Left renal pelvis (tissue), 4 donors: Measurements from ENCODE around the gene LRFN4. TPM values are rescaled to one million over a fixed set of nuclear protein-coding genes. Genes with fewer than 3 reads are reported as not detected.

Experiments
- DNase-seq, 4 donors: peaks; one replicate each; pipeline ENCODE4 v3.0.0-alpha.2; 2013; ENCODE audit warnings: low read depth in 4 of 4, low spot score in 3 of 4
- polyA plus RNA-seq, 4 donors: library from polyadenylated mRNA; unstranded; fragments of 120-200 nt; gene quantifications; one replicate each; pipeline ENCODE4 v1.2.1, GENCODE V29; 2013; ENCODE audit not compliant: insufficient read length in 4 of 4

Gene LRFN4
- polyA plus RNA-seq, 4 donors, result 9.1 to 28.0 (median 12.7) TPM

DNA sequence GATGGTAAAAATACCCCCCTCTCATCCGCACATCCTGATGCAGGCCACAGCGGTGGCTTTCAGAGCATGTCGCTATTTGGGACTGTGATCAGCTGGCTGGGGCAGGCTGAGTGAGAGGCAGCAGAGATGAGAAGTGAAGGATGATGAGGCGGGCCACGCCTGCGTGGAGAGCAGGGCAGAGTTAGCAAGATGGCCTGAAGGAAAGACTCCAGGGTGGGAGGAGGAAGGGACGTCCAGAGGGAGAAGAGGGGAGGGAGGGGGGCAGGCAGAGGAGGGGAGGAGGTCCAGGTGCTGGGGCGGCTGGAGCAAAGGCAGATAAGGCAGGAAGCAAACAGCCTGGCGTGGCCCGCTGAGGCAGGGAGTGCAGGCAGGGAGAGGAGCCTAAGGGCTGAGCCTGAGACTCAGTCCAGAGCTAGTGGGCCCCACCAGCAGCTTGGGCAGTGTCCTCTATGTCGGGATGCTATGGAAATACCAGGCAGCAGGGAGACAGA is 29.1 kb downstream of the LRFN4 start:
- no peak for DNase-seq

- no peak for DNase-seq
Observed at GRCh38 chr11:66886671-66887221, 29.9 kb downstream of the LRFN4 start.

GRCh38 chr11:66887526-66887925 is 30.7 kb downstream of the LRFN4 start:
- no peak for DNase-seq

- DNase-seq, result no peak
Observed at GRCh38 chr11:66888282-66888681, 31.4 kb downstream of the LRFN4 start.

GRCh38 chr11:66889960-66890359 is 33.1 kb downstream of the LRFN4 start:
- DNase-seq, result no peak

GRCh38 chr11:66891851-66892660 is 35.2 kb downstream of the LRFN4 start:
- no peak for DNase-seq

- no peak for DNase-seq
Observed at GRCh38 chr11:66892911-66893310, 36.0 kb downstream of the LRFN4 start.

GRCh38 chr11:66894141-66894540 is 37.3 kb downstream of the LRFN4 start:
- DNase-seq, result no peak

- no peak for DNase-seq
Observed at GRCh38 chr11:66901964-66902390, 45.1 kb downstream of the LRFN4 start.

DNA sequence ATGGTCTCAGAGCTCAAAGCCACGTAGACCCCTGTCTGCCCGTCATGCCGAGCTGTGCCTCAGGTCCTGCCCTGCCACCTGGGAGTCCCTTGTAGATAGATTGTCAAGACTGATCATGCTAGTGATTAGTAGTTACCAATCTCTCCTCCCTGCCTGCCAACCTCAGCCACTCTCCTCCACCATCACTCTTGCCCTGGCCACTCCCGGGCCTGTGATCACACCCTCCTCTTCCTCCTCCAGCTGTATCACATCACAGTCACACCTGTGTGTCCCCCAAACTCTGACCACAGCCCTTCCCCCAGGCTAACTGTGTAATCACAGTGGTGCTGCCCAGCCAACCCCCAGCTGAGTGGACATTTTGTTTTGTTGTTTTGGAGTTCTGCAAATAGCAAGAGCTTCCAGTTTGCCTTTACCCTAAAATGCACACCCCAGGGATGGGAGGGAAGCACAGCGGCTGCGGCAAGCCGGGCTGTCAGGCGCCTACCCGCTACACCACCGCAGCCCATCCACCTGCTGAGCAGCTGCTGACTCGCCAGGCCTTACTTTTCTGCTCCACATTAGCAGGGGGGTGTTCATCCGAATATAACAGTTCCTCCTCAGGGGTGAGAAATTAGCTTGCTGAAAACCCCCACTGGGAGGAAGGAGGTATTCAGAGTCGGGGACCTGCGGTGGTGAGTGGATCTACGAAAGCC is 45.8 kb downstream of the LRFN4 start:
- DNase-seq, result no peak

- DNase-seq, result no peak
Observed at GRCh38 chr11:66904055-66904454, 47.2 kb downstream of the LRFN4 start.

GRCh38 chr11:66904561-66904960 is 47.7 kb downstream of the LRFN4 start:
- no peak for DNase-seq

DNA sequence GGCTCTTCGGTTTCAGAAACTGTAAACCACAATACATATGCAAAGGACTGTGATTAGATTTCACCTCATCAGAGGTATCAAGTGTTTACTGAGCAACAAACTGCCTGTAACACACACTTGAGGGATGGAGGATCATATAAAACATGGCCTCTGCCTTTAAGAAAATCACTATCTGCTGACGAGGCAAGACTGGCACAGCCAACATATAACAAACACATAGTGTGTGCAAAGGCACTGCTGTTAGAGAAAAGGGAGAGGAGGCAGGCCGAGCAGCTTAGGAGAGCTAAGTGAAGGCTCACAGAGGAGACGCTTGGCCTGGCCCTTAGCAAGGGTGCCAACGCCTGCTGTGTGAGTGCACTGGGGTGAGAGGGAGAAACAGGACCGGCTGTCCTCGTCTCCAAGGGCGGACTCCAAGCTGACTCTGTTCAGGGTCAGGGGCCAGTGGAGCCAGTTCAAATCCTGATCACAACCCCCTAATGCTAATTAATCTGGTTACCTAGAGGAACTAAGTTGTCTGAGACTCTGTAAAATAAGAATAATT is 48.2 kb downstream of the LRFN4 start:
- no peak for DNase-seq

GRCh38 chr11:66905631-66906030 is 48.8 kb downstream of the LRFN4 start:
- DNase-seq, result no peak

DNA sequence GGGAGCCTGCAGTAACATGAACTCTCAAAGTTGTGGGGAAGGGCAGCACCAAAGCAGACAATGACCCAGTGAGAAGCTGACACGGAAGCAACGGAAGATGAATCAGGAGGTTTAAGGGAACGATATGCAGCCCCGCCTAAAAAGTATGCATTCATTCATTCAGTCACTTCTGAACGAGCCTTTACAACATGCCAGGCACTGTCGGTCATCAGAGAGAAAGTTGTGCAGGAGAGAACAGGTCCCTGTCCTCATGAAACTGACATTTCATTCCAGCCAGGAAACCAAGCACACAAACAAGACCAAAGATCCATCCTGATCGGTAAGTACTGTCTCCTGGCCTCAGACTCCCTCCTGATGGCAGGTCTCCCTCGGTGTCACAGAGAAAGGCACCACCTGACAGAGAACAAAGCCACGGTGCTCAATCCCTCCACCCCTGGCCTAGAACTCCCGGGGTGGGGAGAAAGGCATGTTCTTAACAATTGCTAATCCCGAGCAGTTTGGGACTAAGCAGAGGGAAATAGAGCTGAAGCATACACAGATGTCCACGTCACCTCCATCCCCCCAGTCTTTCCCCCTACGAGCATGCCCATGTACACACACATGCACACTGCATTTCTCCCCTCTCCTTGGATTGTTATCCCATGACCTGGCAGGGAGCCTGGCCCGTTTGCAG is 49.3 kb downstream of the LRFN4 start:
- DNase-seq, result no peak

DNA sequence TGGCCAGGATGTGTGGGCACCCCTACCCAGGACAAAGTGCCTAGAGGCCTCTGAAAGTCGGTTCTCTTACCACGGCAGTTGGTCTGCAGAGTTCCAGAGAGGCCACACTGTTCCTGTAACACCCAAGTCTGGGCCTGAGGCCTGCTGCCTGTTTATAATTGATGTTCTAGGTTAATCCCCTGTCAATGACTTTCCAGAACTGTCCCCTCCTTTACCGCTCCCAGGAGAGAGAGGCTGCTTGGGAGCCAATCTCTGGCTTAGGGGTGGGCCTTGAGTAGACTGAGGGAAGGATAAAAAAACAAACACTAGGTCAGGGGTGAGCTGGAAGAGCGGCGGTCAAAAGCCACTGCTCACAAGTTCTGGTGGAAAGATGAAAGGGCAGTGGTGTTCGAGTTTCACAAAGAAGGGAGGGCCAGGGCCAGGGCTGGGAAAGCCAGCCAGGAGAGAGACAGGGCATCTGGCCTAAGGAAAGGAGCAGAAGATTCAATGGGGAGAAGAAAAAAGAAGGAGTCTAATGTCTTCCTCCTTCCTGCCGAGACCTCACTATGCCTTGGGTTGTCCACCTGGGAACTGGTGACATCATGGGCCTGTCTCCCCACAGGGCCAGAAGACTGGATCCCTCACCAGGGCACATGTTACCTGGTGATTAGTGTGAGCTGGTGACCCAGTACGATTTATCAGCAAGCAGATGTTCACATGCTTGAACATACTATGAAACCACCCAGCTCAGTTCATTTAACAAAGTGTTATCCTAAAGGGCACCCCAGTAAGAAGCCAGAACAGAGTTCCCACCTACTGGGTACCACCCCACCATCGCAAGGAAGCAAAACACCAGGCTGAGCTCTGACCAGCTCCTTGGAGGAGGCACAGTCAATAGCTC is 51.1 kb downstream of the LRFN4 start:
- peak in 2 of 4 donors; percentile 20 to 36 for DNase-seq

GRCh38 chr11:66909181-66909580 is 52.3 kb downstream of the LRFN4 start:
- no peak for DNase-seq

DNA sequence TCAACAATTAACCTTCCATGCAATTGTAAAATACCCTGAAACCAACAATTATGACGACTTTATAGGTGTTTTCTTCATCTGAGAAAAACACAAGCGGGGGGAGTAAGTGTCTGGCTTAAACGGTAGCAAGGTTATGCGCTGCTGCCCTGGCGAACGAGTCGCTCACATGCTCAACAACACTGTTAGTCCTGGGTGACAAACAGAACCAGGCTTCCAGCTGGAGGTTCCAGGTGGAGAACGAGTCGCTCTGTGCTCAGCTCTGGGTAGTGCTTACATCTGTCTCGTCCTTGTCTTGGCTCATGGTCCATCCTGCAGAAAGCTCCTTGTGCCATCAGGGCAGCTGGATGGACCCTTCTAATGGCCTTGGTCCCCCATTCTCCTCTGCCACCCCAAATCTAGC is 53.2 kb downstream of the LRFN4 start:
- DNase-seq, result no peak
